IPS-15b (cell line): ENCODE measurements around the gene PPP2R5D.
"Not testable (repeated sequence)": the region's sequence is repeated elsewhere in the genome, so short reads cannot be mapped to it uniquely, and the experiment has no call there.

ENCODE experiments used
- H3K27me3 ChIP-seq: one replicate; pipeline ENCODE4 v1.6.1; 2013; ENCODE audit warnings: low read length; ENCODE audit not compliant: control insufficient read depth, insufficient read depth
- H3K36me3 ChIP-seq: one replicate; pipeline ENCODE4 v1.6.1; 2013; ENCODE audit warnings: low read length; ENCODE audit not compliant: control insufficient read depth, insufficient read depth
- H3K4me1 ChIP-seq: one replicate; pipeline ENCODE4 v1.6.1; 2013; ENCODE audit warnings: mild to moderate bottlenecking, low read length; ENCODE audit not compliant: control insufficient read depth, insufficient read depth
- H3K4me3 ChIP-seq: one replicate; pipeline ENCODE4 v1.5.1; 2013; ENCODE audit warnings: low read depth, low read length
- H3K9ac ChIP-seq: one replicate; pipeline ENCODE4 v1.6.1; 2013; ENCODE audit warnings: low read depth, mild to moderate bottlenecking, low read length
- H3K9me3 ChIP-seq: one replicate; pipeline ENCODE4 v1.6.1; 2013; ENCODE audit warnings: mild to moderate bottlenecking, low read length; ENCODE audit not compliant: control insufficient read depth, insufficient read depth

Gene PPP2R5D

GRCh38 chr6:42952389-42952788, 32.0 kb upstream of the PPP2R5D start:
- Histone ChIP-seq H3K9ac (no peak overlapping the region), H3K27me3 (no peaks in the 10 kb centered on the region), H3K36me3 (no peaks in the 10 kb centered on the region), H3K4me1 (peaks cover under 1% of the 10 kb centered on the region), H3K4me3 (no peak overlapping the region), H3K9me3 (no peaks in the 10 kb centered on the region)

DNA sequence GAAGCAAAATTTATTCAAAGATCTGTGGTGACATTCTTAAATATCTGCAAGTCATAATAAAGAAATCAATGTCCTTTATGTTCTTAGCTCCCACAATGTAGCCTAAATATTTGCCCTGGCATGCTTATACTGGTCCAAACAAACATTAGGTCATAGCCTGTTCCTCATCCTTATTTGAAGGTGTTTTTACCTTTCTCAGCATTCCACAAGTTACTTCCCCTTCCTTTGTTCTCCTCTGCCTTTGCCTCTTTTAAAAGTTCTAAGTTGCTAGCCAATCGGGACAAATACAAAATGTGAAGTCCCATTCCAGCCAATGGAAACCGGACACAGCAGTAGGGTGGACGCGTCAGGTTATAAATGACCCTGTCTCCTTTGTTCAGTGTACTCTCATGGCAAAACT, 30.0 kb upstream of the PPP2R5D start:
- H3K9me3 ChIP-seq, H3K9ac ChIP-seq, H3K27me3 ChIP-seq, H3K36me3 ChIP-seq, H3K4me3 ChIP-seq, H3K4me1 ChIP-seq: not testable (repeated sequence)

- Histone ChIP-seq H3K4me3 (no peak overlapping the region), H3K9ac (no peak overlapping the region), H3K9me3 (no peaks in the 10 kb centered on the region), H3K4me1 (peaks cover 2% of the 10 kb centered on the region), H3K27me3 (peaks cover 17% of the 10 kb centered on the region), H3K36me3 (peaks cover 3% of the 10 kb centered on the region)
Observed at GRCh38 chr6:42958125-42958524, 26.2 kb upstream of the PPP2R5D start.

- Histone ChIP-seq H3K4me1 (peaks cover 2% of the 10 kb centered on the region), H3K27me3 (peaks cover 17% of the 10 kb centered on the region), H3K36me3 (peaks cover 6% of the 10 kb centered on the region), H3K9me3 (no peaks in the 10 kb centered on the region), H3K4me3 (peak overlapping the region; percentile 88), H3K9ac (peak overlapping the region; percentile 79)
Observed at GRCh38 chr6:42959917-42960242, 24.5 kb upstream of the PPP2R5D start.

DNA sequence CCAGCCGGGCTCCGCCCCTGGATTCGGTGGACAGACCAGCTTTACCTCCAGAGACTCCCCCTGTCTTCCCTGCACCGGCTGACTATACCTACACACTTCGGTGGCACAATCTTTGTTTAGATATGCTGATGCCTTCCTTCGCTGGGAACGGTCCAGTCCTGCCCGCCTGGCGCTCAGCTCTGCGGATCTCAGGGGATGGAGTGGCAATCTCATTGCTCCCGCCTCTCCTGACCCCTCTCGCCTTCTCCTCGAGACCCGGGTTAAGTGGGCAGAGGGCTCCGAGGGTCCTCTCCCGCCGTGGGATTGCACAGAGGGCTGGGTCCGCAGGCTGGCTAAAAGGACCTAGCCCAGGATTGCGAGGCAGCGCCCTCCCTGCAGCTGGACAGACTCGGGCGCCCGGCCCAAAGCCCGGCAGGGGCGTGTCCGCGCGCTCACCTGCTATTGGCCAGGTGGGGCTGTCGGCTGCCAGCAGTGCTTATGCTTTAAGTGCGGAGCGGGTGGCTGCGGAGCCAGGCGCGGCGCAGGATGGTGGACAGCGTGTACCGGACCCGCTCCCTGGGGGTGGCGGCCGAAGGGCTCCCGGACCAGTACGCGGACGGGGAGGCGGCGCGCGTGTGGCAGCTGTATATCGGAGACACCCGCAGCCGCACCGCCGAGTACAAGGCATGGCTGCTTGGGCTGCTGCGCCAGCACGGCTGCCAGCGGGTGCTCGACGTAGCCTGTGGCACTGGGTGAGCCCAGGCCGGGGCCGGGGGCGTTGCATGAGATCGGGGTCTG, 23.9 kb upstream of the PPP2R5D start, which contains the start of gene GNMT:
Gene GNMT (plus strand): TSS at position 512 of the 777 bp plus-strand sequence. CDS start 14 bp downstream, at position 526.
- Histone ChIP-seq H3K4me1 (peaks cover 2% of the 10 kb centered on the region), H3K36me3 (peaks cover 6% of the 10 kb centered on the region), H3K4me3 (peak within 1 kb of the TSS; percentile 88), H3K9ac (peak within 1 kb of the TSS; percentile 79), H3K27me3 (peaks cover 17% of the 10 kb centered on the region), H3K9me3 (no peaks in the 10 kb centered on the region)

GRCh38 chr6:42961020-42961470, 23.3 kb upstream of the PPP2R5D start:
- peaks cover 6% of the 10 kb centered on the region for H3K36me3 ChIP-seq
- H3K27me3 ChIP-seq = peaks cover 17% of the 10 kb centered on the region
- peaks cover 2% of the 10 kb centered on the region for H3K4me1 ChIP-seq
- H3K4me3 ChIP-seq = peak overlapping the region; percentile 88
- no peak overlapping the region for H3K9ac ChIP-seq
- H3K9me3 ChIP-seq = no peaks in the 10 kb centered on the region

- H3K27me3 ChIP-seq = peaks cover 17% of the 10 kb centered on the region
- no peak overlapping the region for H3K9ac ChIP-seq
- H3K4me1 ChIP-seq = peaks cover 2% of the 10 kb centered on the region
- no peak overlapping the region for H3K4me3 ChIP-seq
- no peaks in the 10 kb centered on the region for H3K9me3 ChIP-seq
- H3K36me3 ChIP-seq = peaks cover 6% of the 10 kb centered on the region
Observed at GRCh38 chr6:42962096-42962495, 22.3 kb upstream of the PPP2R5D start.

DNA sequence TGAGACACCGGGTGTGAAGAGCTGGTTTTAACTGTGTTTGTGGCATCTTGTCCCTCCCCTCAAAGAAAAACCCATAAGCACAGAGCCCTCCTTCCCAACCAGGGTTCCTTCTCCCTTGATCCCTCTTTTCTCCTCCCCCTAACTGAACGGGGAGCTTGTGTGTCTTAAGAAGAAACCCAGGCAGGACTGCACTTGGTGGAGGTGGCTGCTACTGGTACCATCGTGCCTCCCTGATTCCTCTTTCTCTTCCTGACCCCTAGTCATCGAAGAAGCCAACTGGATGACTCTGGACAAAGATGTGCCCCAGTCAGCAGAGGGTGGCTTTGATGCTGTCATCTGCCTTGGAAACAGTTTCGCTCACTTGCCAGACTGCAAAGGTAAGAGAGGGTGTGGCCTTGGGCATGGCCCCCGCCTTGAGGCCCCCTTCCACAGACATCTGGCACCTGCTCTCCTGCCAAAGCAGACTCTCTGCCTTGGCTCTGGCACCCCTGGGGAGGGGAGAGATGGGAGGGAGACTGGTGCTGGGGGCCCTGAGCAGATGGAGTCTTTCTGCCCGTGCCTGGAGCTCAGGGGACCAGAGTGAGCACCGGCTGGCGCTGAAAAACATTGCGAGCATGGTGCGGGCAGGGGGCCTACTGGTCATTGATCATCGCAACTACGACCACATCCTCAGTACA, 21.7 kb upstream of the PPP2R5D start:
- peaks cover 17% of the 10 kb centered on the region for H3K27me3 ChIP-seq
- H3K4me3 ChIP-seq = no peak overlapping the region
- H3K4me1 ChIP-seq = no peaks in the 10 kb centered on the region
- H3K9me3 ChIP-seq = no peaks in the 10 kb centered on the region
- no peak overlapping the region for H3K9ac ChIP-seq
- H3K36me3 ChIP-seq = peaks cover 6% of the 10 kb centered on the region

GRCh38 chr6:42963179-42963854, 21.1 kb upstream of the PPP2R5D start:
- H3K27me3 ChIP-seq = peaks cover 17% of the 10 kb centered on the region
- H3K9ac ChIP-seq = no peak overlapping the region
- no peaks in the 10 kb centered on the region for H3K4me1 ChIP-seq
- H3K4me3 ChIP-seq = no peak overlapping the region
- H3K36me3 ChIP-seq = peaks cover 6% of the 10 kb centered on the region
- H3K9me3 ChIP-seq = no peaks in the 10 kb centered on the region

DNA sequence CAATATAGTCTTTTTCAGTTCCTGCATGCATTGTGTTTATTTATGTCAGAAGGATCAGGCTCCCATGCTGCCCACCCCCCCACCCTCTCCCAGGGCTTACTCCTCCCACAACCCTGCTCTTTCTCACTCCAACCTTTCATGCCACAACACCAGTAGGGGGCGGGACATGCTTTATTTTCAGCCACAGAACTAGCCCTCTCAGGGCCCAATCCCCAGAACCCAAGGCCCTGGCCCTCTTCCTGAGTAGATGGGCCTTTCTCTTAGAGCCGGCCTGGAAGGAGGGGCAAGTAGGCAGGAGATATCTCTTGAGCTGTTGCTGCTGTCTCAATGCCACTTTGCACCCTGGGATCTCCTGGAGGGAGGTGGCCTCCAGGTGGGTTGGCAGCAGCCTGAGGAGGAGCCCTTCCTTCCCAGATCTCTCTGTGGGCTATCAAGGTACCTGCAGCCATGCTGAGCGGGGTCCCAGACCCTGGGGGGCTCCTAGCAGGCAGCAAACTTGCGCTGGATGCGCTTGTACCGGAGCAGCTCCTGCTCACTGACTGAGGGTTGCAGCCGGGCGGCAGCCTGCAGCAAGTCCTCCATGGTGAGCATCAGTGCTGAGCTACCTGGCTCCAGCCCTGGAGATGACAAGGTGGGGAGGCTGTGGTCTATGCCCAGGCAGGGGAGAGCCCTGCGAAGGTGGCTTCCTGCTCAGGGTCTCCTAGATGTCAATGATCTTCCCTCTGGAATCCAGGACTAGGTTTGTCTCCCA, 20.3 kb upstream of the PPP2R5D start:
- Histone ChIP-seq H3K36me3 (peaks cover 9% of the 10 kb centered on the region), H3K9ac (no peak overlapping the region)

GRCh38 chr6:42966571-42966970, 17.8 kb upstream of the PPP2R5D start:
- no peak overlapping the region for H3K9ac ChIP-seq
- no peak overlapping the region for H3K4me3 ChIP-seq
- H3K36me3 ChIP-seq = peaks cover 6% of the 10 kb centered on the region
- peaks cover 4% of the 10 kb centered on the region for H3K27me3 ChIP-seq
- peaks cover 3% of the 10 kb centered on the region for H3K4me1 ChIP-seq
- no peaks in the 10 kb centered on the region for H3K9me3 ChIP-seq

More for the DNA sequence above, 20.3 kb upstream of the PPP2R5D start:
- H3K27me3 ChIP-seq = peaks cover 17% of the 10 kb centered on the region
- H3K4me3 ChIP-seq = no peak overlapping the region
- H3K9me3 ChIP-seq = no peaks in the 10 kb centered on the region
- no peaks in the 10 kb centered on the region for H3K4me1 ChIP-seq
